Stimulated activated CD8-positive, alpha-beta memory T cell treated with anti-CD3 and anti-CD28 coated beads, Interleukin-2, amount 100 ng/mL, for 1 hour (primary cell): ENCODE data around the gene CD248.
"Not testable (repeated sequence)": the region's sequence is repeated elsewhere in the genome, so short reads cannot be mapped to it uniquely, and the experiment has no call there.

Source experiments
- DNase-seq, 2 donors: peaks; one replicate each; pipeline ENCODE4 v3.0.0-alpha.2; 2020; ENCODE audit warnings: low read depth in 2 of 2

CD248 gene

GRCh38 chr11:66289548-66290329 lies 27.1 kb downstream of the CD248 start:
- peak in 1 of 2 donors; percentile 53 for DNase-seq

DNA sequence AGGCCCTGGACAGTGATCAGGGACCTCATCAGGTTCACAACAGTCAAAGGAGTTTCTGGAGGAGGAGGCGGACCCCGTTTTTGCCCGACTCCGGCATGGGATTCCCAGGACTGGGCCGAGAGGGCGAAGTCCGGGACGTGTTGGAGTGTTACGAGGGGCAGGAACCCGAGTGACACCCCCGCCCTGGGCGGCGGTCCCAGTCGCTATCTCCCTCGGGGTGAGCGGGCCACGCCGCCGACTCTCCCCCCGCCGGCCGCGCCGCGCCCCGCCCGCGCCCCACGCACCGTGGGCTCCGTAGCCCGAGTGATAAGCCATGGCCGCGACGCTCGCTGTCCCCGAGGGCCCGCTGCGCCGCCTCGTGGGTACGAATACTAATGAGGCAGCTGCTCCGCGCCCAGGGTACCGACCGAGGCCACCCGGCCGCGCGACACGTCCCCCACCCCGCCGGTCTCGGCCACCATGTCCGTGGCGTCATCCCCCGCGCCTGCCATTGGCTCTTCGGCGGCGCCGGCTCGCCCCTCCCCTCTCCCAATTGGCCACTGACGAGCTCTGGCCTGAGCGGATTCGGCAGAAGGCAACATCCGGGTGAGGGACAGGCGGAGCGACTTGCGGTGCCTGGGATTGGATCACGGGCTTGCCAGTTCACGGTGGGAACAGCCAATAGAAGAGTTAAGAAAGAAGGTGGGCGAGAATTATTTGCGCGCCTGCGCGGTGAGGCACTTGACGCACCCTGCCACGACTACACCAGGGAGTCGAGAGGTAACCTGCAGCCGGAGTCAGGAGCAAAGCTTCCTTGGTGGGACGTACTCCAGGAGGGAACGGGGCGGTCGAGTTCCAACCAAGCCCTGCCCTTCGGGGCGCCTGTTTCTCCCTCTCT lies 27.9 kb downstream of the CD248 start, which contains the start of gene YIF1A:
Gene YIF1A, minus strand, starts transcription at position 473 of the 877 bp plus-strand sequence. Its CDS starts 158 bp downstream, at position 315.
- DNase-seq = peak; percentile 91 to 94

- DNase-seq = no peak
These were observed 28.8 kb downstream of the CD248 start for GRCh38 chr11:66287889-66288670.

GRCh38 chr11:66287211-66287888 lies 29.5 kb downstream of the CD248 start:
- no peak for DNase-seq

GRCh38 chr11:66286699-66287098 lies 30.1 kb downstream of the CD248 start:
- DNase-seq = no peak

DNA sequence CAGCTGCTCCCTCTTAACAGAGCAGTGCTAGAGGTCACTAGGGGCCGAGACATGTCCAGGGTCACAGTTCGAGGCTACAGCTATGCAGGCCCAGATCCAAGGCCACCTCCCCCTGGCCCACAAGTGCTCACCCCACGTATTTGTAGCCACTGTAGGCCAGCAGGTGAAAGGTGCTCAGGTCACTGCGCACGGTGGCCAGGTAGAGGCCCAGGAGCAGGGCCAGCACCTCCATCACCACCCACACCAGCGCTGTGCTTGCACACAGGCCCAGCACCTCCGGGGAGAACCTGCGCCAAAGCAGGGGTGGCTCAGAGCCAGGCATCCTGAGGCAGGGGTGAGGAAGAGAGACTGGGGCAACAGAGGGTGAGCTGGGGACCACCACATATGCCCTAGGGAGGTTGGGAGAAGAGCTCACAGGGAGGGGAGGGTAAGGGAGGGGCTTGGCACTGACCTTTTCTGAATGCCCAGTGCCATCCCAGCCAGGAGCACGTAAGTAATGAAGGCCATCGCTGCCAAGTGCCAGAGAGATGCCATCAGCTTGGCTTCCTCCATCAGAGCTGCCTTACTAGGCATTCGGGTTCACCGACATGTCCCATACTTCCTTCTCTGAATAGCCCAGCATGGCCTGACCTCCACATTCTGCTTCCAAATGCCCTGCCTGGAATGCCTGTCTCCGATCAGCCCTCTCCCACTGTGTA lies 31.4 kb downstream of the CD248 start:
- DNase-seq = no peak

DNA sequence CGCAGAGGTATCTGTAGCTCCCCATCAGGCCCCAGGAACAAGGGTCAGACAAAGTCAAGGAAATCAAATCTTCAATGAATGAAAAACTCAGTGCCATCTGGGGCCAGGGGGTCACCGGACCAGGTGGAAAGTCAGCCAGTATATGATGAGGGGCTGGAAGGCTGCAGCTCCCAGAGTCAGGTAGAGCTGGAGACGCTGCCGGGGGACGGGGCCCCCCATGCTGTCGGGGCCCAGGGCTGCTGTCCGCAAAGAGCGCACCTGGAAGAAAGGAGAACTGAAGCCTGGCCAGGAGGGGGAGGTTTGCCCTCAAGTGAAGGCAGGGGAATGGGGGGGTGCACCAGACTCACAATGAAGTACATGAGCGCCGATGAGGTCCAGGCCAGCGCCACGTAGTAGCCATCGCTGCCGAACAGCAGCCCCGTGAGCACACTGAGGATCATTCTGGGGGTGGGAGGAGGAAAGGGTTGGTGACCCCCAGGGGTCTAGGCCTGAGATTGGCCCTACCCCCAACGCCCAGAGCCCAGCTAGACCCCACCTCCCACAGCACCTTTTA lies 32.2 kb downstream of the CD248 start:
- no peak for DNase-seq

GRCh38 chr11:66283461-66284105 lies 33.3 kb downstream of the CD248 start:
- no peak for DNase-seq

DNA sequence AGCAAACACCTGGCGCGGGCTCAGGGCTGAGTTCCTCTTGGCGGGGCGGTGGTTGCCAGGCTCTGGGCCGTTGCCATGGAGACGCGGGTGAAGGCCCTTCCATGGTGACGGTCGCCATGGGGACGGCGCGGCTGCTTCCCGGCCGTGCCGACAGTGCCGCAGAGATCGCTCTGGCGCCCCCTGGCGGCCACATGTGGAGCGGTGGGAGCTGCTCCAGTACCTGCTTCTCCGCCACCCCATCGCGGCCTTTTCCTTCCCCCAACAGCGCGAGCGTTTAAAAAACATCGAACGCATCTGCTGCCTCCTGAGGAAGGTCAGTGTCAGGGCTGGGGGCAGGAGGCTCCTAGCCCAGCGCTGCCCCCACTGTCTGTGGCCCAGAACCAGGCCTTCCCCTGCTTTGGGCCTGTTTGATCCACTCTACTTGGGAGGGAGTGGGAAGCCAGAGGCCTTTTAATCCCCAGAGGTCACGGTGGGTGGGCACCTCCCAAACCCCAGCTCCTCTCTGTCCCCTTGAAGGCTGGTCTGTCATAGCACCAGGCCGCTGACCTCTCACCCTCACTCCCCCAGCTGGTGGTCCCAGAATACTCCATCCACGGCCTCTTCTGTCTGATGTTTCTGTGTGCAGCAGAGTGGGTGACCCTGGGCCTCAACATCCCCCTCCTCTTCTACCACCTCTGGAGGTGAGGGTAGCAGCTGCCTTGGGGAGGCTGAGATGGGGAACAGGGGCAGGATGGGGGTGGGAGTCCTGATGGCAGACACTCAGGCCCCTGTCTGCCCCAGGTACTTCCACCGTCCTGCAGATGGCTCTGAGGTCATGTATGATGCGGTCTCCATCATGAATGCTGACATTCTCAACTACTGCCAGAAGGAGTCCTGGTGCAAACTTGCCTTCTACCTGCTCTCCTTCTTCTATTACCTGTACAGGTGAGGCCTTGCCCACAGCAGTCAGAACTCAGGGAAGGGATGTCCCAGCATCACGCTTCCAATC lies 34.1 kb downstream of the CD248 start:
- DNase-seq = peak; percentile 99

DNA sequence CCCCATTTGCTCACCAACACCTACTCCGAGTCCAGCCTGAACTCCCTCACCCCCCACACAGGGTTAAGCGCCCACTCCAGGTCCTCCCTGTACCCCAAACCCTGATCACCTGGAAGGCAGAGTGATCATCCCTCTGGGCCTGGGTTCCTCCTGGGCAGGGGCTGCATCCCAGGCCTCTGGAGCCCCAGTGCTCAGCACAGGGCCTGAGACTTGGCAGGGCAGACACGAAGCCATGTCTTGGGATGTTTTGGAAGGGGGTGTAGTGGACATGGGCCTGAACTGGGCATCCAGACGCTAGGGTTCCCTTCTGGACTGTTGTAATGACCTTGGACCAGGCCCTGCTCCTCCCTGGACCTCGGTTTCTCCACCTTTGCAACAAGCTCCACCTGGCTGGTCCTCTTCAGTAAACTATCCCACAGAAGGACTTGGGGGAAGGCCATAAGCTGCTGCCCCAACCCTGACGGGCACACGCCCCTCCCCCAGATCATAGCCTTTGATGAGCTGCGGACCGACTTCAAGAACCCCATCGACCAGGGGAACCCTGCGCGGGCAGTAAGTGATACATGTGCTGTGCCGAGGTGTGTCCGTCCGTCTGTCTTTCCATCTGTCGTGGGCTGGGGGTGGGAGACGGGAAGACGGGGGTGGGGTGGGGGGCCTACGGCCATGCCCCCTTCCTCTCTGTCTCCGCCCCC lies 34.9 kb downstream of the CD248 start:
- DNase-seq = no peak

- no peak for DNase-seq
These were observed 35.8 kb downstream of the CD248 start for GRCh38 chr11:66281001-66281400.

DNA sequence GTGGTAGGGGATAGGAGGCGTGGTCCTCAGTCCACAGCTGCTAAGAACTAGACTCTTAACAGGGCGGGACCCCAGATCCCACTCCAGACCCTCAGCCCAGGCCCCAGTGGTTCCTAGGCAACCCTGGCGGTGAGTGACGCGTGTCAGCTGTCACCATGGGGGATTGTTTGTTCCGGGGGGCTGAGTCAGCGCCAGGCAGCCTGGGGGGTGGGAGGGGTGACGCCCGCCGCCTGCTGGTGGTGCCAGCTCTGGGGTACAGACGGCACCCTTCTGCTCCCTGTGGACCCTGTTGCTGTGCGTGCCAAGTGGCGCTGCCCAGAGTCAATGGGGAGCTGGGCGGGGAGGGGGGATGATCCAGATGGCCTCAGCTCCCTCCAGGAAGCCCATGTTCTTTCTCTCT lies 36.4 kb downstream of the CD248 start:
- DNase-seq = no peak

DNA sequence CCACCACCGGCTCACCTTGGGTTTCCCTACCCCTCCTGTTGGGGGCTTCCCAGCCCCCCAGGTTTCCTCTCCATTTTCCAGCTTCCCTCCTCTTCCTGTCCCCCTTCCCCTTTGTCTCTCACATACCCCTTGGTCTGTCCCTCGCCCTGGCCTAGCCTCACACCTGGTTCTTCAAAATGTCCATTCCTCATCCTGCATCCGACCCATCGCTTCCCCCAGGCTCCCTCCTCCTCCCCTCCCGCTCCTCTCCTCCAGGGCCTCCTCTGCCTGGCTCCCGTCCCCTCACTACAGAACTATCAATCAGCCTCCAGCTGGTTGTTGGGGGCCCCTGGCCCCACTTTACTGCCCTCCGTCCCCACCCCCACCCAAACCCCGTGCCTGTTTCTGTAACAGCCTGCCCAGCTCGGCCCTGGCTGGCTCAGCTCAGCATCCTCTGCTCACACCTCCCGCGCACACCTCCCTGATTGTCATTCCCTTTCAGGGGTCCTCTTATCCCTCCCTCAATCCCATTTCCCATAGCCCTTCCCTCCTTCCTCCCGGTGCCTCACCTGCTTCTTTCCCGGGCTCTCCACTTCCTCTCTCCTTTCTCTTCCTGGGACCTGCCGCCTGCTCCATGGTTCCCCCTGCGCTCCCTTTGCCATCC lies 37.6 kb downstream of the CD248 start:
- no peak for DNase-seq

DNA sequence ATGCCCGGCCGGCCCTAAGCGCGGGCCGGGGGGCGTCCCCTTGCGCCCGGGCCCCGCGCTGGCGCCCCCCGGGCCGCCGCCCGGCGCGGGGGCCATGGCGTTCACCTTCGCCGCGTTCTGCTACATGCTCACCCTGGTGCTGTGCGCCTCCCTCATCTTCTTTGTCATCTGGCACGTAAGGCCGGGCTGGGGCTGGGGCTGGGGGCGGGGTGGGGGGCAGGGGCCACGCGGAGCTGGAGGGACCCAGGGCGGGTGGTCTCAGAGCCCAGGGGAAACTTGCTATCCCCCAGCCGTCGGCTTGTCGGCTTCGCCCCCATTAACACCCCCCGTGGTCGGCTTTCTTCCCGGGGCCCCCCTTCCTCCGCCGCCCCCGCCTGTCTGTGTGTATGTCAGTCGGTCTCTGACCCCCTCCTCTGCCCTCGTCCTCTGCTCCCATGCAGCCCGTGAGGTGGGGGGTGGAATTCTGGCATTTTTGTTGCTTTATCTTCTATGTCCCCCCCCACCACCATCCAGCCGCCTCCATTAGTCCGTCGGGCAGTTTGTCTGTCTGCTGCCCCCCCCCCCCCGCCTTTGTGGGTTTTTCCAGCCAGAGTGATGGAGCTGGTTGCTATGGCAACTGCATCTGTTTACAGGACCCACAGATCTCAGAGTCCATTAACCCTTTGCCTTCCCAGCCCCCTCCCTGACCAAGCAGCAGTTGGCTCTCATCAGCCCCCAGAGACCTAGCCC lies 38.3 kb downstream of the CD248 start:
- DNase-seq = no peak

DNA sequence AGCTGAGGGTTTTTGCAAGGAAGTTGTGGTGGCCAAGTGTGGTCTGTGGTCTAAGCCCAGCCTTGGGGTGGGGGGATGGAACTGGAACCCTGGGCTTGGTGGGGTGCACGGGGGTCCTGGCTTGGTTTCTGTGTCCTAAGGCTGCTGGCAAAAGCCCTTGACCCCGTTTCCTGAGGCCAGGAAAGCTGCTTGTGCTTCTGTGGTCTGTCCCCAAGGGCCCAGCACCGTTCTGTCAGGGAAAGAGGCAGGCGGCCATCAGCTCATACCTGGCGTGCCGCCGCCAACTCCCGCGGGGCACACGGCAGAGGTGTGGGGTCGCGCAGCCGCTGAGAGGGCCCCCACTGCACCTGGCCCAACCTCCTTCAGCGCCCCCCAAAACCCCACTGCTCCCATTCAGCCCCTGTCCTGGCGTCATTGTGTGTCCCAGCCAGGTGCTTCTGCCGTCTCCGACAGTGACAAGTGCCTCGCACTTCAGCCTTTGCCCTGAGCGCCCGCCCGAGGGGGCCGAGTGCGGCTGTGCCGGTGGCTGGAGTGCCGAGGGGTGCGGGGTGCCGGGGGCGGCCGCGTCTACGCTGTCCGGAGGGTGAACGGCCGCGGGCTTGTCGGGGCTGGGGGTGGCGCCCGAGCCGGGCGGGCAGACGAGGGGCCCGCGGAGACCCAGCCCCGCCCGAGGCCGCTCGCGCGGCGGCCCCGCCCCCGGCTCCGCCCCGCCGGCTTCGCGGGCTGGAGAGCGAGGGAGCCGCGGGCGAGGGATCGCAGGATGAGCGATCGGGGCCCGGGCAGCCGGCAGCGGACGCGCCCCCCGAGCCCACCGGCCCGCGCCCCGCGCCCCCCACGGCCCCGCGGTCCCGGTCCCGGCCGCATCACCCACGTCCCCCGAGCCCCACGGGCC lies 39.1 kb downstream of the CD248 start, which contains the start of gene CNIH2:
Gene CNIH2, plus strand, starts transcription at position 705 of the 892 bp plus-strand sequence. CDS start 282 bp downstream, outside the sequence.
- DNase-seq = peak in 1 of 2 donors; percentile 17

DNA sequence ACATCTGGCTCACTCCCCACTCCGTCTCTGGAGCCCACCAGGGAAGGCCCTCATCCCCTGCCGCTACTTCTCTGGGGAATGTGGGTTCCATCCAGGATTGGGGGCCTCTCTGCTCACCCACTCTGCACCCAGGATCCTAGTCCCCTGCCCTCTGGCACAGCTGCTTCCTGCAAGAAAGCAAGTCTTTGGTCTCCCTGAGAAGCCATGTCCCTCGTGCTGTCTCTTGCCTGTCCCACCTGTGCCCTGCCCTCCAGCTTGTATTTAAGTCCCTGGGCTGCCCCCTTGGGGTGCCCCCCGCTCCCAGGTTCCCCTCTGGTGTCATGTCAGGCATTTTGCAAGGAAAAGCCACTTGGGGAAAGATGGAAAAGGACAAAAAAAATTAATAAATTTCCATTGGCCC lies 39.8 kb downstream of the CD248 start:
- not testable (repeated sequence) for DNase-seq
